ENCODE results near the gene IRF2BP1.

The IRF2BP1 gene
- 21.5 to 40.8 (median 35.8) reads per million in 3 donors for total RNA-seq

- Histone ChIP-seq H3K4me1 (ENCODE audit: control insufficient read depth, insufficient read depth, low read length, poor library complexity, severe bottlenecking) (peaks cover 37% of the 10 kb centered on the region), H3K36me3 (ENCODE audit: control insufficient read depth, insufficient read depth, low read length) (no peaks in the 10 kb centered on the region), H3K9me3 (ENCODE audit: control insufficient read depth, low read length) (no peaks in the 10 kb centered on the region), H3K27ac (ENCODE audit: insufficient read depth, low read length, poor library complexity, severe bottlenecking) (peak within 1 kb of the TSS; percentile 72), H3K27me3 (replicated peaks; ENCODE audit: control insufficient read depth, insufficient read depth, low read length, poor library complexity, severe bottlenecking) (no peaks in the 10 kb centered on the region), H3K4me3 (ENCODE audit: insufficient read depth, low read depth, low read length, poor library complexity, severe bottlenecking) (peak within 1 kb of the TSS; percentile 67)
- peak; percentile 80 to 88 (median 84) for DNase-seq
Measured at GRCh38 chr19:45885556-45886426, at the start of gene IRF2BP1. Gene IRF2BP1, minus strand, starts transcription at chr19:45886141. Its CDS starts 367 bp downstream, at chr19:45885774.

DNA sequence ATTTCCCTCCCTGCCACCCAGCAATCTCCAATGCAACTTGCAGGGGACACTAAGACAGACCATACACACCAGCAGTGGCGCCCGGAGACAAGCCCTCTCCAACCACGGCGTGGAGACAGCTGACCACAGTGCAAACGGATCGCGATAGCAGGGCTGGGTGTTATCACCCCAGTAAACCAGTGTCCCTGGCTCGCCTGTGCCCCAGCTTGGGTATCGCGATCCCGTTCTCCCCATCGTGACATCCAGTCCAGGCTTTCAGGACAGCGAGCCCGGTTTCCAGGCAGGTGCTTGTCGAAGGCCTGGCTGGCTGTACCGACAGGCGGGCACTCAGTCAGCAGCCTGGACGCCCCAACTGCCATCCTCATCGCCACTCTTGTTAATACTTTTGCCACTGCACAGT is 49.3 kb upstream of the IRF2BP1 start:
- Histone ChIP-seq H3K27me3 (replicated peaks; ENCODE audit: control insufficient read depth, insufficient read depth, low read length, poor library complexity, severe bottlenecking) (peaks cover 17% of the 10 kb centered on the region), H3K36me3 (ENCODE audit: control insufficient read depth, insufficient read depth, low read length) (no peaks in the 10 kb centered on the region), H3K4me3 (ENCODE audit: insufficient read depth, low read depth, low read length, poor library complexity, severe bottlenecking) (no peak overlapping the region), H3K4me1 (ENCODE audit: control insufficient read depth, insufficient read depth, low read length, poor library complexity, severe bottlenecking) (no peaks in the 10 kb centered on the region), H3K9me3 (ENCODE audit: control insufficient read depth, low read length) (no peaks in the 10 kb centered on the region), H3K27ac (ENCODE audit: insufficient read depth, low read length, poor library complexity, severe bottlenecking) (no peak overlapping the region)
- no peak for DNase-seq

GRCh38 chr19:45934551-45935230 is 48.8 kb upstream of the IRF2BP1 start:
- Histone ChIP-seq H3K4me3 (ENCODE audit: insufficient read depth, low read depth, low read length, poor library complexity, severe bottlenecking) (no peak overlapping the region), H3K27me3 (replicated peaks; ENCODE audit: control insufficient read depth, insufficient read depth, low read length, poor library complexity, severe bottlenecking) (peaks cover 17% of the 10 kb centered on the region), H3K9me3 (ENCODE audit: control insufficient read depth, low read length) (no peaks in the 10 kb centered on the region), H3K27ac (ENCODE audit: insufficient read depth, low read length, poor library complexity, severe bottlenecking) (no peak overlapping the region), H3K4me1 (ENCODE audit: control insufficient read depth, insufficient read depth, low read length, poor library complexity, severe bottlenecking) (no peaks in the 10 kb centered on the region), H3K36me3 (ENCODE audit: control insufficient read depth, insufficient read depth, low read length) (no peaks in the 10 kb centered on the region)
- no peak for DNase-seq

GRCh38 chr19:45933759-45934158 is 47.8 kb upstream of the IRF2BP1 start:
- Histone ChIP-seq H3K4me1 (ENCODE audit: control insufficient read depth, insufficient read depth, low read length, poor library complexity, severe bottlenecking) (no peaks in the 10 kb centered on the region), H3K36me3 (ENCODE audit: control insufficient read depth, insufficient read depth, low read length) (no peaks in the 10 kb centered on the region), H3K27ac (ENCODE audit: insufficient read depth, low read length, poor library complexity, severe bottlenecking) (no peak overlapping the region), H3K4me3 (ENCODE audit: insufficient read depth, low read depth, low read length, poor library complexity, severe bottlenecking) (no peak overlapping the region), H3K9me3 (ENCODE audit: control insufficient read depth, low read length) (no peaks in the 10 kb centered on the region), H3K27me3 (replicated peaks; ENCODE audit: control insufficient read depth, insufficient read depth, low read length, poor library complexity, severe bottlenecking) (peaks cover 12% of the 10 kb centered on the region)
- no peak for DNase-seq

- H3K9me3 ChIP-seq (ENCODE audit: control insufficient read depth, low read length), result no peaks in the 10 kb centered on the region
- no peak for DNase-seq
- H3K36me3 ChIP-seq (ENCODE audit: control insufficient read depth, insufficient read depth, low read length), result no peaks in the 10 kb centered on the region
- H3K4me3 ChIP-seq (ENCODE audit: insufficient read depth, low read depth, low read length, poor library complexity, severe bottlenecking), result no peak overlapping the region
- H3K27ac ChIP-seq (ENCODE audit: insufficient read depth, low read length, poor library complexity, severe bottlenecking), result no peak overlapping the region
- peaks cover 12% of the 10 kb centered on the region for H3K27me3 ChIP-seq (replicated peaks; ENCODE audit: control insufficient read depth, insufficient read depth, low read length, poor library complexity, severe bottlenecking)
- peaks cover 3% of the 10 kb centered on the region for H3K4me1 ChIP-seq (ENCODE audit: control insufficient read depth, insufficient read depth, low read length, poor library complexity, severe bottlenecking)
Measured at GRCh38 chr19:45931055-45931454, 45.1 kb upstream of the IRF2BP1 start.

DNA sequence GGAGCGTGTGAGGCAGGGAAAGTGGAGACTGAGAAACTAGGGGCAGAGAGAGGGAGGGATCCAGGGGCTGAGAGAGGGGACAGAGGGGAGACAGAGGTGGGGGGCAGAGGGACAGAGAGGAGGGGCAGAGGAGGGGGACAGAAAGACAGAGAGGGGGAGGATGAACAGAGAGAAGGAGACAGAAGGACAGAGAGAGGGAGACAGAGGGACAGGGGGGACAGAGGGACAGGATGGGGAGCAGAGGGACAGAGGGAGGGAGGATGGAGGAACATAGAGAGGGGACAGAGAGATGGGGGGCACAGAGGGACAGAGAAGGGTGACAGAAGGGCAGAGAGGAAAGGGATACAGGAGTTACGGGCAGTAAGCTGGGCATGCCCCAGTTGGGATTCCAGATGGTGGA is 43.3 kb upstream of the IRF2BP1 start:
- Histone ChIP-seq H3K4me3 (ENCODE audit: insufficient read depth, low read depth, low read length, poor library complexity, severe bottlenecking) (no peak overlapping the region), H3K9me3 (ENCODE audit: control insufficient read depth, low read length) (no peaks in the 10 kb centered on the region), H3K27ac (ENCODE audit: insufficient read depth, low read length, poor library complexity, severe bottlenecking) (no peak overlapping the region), H3K4me1 (ENCODE audit: control insufficient read depth, insufficient read depth, low read length, poor library complexity, severe bottlenecking) (peaks cover 3% of the 10 kb centered on the region), H3K27me3 (replicated peaks; ENCODE audit: control insufficient read depth, insufficient read depth, low read length, poor library complexity, severe bottlenecking) (peaks cover 6% of the 10 kb centered on the region), H3K36me3 (ENCODE audit: control insufficient read depth, insufficient read depth, low read length) (no peaks in the 10 kb centered on the region)
- no peak for DNase-seq

GRCh38 chr19:45927565-45928261 is 41.8 kb upstream of the IRF2BP1 start:
- no peaks in the 10 kb centered on the region for H3K36me3 ChIP-seq (ENCODE audit: control insufficient read depth, insufficient read depth, low read length)
- no peaks in the 10 kb centered on the region for H3K9me3 ChIP-seq (ENCODE audit: control insufficient read depth, low read length)
- no peak overlapping the region for H3K27ac ChIP-seq (ENCODE audit: insufficient read depth, low read length, poor library complexity, severe bottlenecking)
- H3K4me1 ChIP-seq (ENCODE audit: control insufficient read depth, insufficient read depth, low read length, poor library complexity, severe bottlenecking), result peaks cover 3% of the 10 kb centered on the region
- peak; percentile 74 to 86 (median 77) for DNase-seq
- H3K4me3 ChIP-seq (ENCODE audit: insufficient read depth, low read depth, low read length, poor library complexity, severe bottlenecking), result no peak overlapping the region
- H3K27me3 ChIP-seq (replicated peaks; ENCODE audit: control insufficient read depth, insufficient read depth, low read length, poor library complexity, severe bottlenecking), result no peaks in the 10 kb centered on the region

DNA sequence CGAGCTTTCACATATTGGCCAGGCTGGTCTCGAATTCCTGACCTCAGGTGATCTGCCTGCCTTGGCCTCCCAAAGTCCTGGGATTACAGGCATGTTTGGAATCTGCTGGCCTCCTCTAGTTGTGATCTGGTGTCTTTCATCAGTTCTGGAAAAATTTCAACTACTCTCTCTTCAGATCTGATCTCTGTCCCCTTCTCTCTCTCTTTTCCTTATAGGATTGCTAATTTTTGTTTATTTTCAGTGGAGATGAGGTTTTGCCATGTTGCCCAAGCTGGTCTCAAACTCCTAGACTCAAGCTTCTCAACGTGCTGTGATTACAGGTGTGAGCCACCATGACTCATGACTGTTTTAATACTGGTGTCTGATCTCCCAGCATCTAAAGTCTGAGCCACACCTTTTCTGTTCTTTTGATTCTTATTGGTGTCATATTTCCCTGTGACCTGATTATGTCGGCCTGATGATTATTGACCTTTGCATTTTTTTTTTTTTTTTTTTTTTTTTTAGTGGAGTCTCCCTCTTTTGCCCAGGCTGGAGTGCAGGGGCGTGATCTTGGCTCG is 39.0 kb upstream of the IRF2BP1 start:
- Histone ChIP-seq H3K36me3 (ENCODE audit: control insufficient read depth, insufficient read depth, low read length) (no peaks in the 10 kb centered on the region), H3K27ac (ENCODE audit: insufficient read depth, low read length, poor library complexity, severe bottlenecking) (no peak overlapping the region), H3K4me3 (ENCODE audit: insufficient read depth, low read depth, low read length, poor library complexity, severe bottlenecking) (no peak overlapping the region), H3K9me3 (ENCODE audit: control insufficient read depth, low read length) (no peaks in the 10 kb centered on the region), H3K4me1 (ENCODE audit: control insufficient read depth, insufficient read depth, low read length, poor library complexity, severe bottlenecking) (peaks cover 3% of the 10 kb centered on the region), H3K27me3 (replicated peaks; ENCODE audit: control insufficient read depth, insufficient read depth, low read length, poor library complexity, severe bottlenecking) (no peaks in the 10 kb centered on the region)
- no peak for DNase-seq

DNA sequence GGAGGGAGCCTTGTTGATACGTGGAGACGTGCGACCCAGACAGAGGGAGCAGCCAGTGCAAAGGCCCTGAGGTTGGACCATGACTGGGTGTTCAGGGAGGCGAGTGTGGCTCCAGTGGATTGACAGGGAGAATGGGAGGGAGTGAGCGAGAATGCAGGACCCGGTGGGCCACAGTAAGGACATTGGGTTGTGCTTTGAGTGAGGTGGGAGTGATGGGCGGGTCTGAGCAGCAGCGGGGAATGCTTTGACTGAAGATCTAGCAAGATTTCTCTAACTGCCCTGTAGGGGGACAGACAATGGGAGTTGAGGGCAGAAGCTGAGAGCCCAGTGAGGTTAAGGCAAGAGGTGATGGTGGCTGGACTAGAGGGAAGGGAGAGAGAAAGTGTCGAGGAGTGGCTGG is 36.3 kb upstream of the IRF2BP1 start:
- H3K27ac ChIP-seq (ENCODE audit: insufficient read depth, low read length, poor library complexity, severe bottlenecking), result no peak overlapping the region
- no peaks in the 10 kb centered on the region for H3K9me3 ChIP-seq (ENCODE audit: control insufficient read depth, low read length)
- H3K4me3 ChIP-seq (ENCODE audit: insufficient read depth, low read depth, low read length, poor library complexity, severe bottlenecking), result no peak overlapping the region
- H3K27me3 ChIP-seq (replicated peaks; ENCODE audit: control insufficient read depth, insufficient read depth, low read length, poor library complexity, severe bottlenecking), result no peaks in the 10 kb centered on the region
- H3K36me3 ChIP-seq (ENCODE audit: control insufficient read depth, insufficient read depth, low read length), result no peaks in the 10 kb centered on the region
- DNase-seq, result no peak
- H3K4me1 ChIP-seq (ENCODE audit: control insufficient read depth, insufficient read depth, low read length, poor library complexity, severe bottlenecking), result no peaks in the 10 kb centered on the region

Measured in effector memory CD4-positive, alpha-beta T cell (primary cell).